ENCODE data around the gene GAS5. TPM values are rescaled to one million over a fixed set of nuclear protein-coding genes. Genes with fewer than 3 reads are reported as not detected.

The GAS5 gene
- 100 to 1,000 TPM; 865 to 867 TPM for total RNA-seq
- polyA plus RNA-seq (2013, experiment 1 of 2): 679 TPM
- 674 TPM for polyA plus RNA-seq (2013, experiment 2 of 2)
- 146 to 688 (median 405) reads per million in 172 experiments for total RNA-seq

DNA sequence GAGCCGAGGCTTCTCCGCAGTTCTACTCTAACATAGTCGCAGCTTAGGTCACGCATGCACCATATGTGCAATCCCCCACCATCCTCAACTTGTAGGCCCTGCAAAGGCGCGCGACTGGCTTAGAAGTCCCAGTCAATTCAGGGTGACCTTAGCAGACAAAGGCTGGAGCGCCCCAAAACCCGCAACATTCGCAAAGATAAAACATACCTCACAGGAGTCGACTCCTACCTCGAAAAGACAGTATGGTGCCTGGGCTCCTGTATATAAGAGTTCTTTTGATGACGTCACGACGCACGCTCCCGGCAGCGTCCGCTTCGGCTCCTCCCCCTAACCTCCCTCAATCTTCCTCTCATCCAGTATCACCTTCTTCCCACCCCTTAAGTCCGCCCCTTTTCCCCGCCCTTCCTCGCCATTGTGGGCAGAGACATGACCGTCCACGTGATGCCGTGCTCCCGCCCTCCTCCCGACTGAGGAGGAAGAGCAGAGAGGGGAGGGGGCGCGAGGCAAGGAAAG lies at the start of gene GAS5:
Gene GAS5, minus strand, starts transcription at position 237 of the 513 bp plus-strand sequence.
- peaks cover 46% of the 10 kb centered on the region for H3K36me3 ChIP-seq (ENCODE audit: insufficient read depth, low read length)

DNA sequence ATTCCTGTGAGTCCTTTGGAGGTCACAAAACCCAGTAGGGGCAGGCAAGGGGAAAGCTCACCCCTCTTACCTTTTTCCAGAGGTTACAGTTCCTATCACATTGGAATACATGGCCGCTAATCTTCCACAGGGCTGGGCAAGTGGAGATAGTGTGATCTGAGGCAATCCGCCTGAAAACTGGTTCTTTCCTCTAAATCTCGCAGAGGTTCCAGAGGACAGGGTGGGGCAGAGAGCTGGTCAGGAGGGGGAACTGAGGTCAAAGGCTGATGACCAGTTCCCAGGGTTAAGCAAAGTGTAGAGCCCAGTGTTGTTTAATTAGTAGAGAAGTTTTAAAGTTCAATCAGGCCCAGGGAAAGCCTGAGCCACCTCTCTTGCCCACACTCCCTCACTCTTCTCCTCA lies 49.4 kb upstream of the GAS5 start, which contains the start of gene SERPINC1:
Gene SERPINC1, minus strand, starts transcription at position 179 of the 400 bp plus-strand sequence. Its CDS starts 68 bp downstream, at position 111.
- no peak for ATAC-seq (ENCODE audit: poor library complexity)
- H3K4me3 Mint-ChIP-seq: no peak within 1 kb of the TSS

More for the DNA sequence above, at the start of gene GAS5:
- Mint-ChIP-seq H3K9me3 (no peaks in the 10 kb centered on the region), H3K36me3 (ENCODE audit: low read depth) (peaks cover 81% of the 10 kb centered on the region), H3K27me3 (no peaks in the 10 kb centered on the region), H3K4me1 (ENCODE audit: low read depth) (peaks cover 85% of the 10 kb centered on the region), H3K27ac (peak within 1 kb of the TSS; percentile 95), H3K4me3 (peak within 1 kb of the TSS; percentile 93)
- POLR2A ChIA-PET: interaction anchor here (0.6 to 7.9 kb wide), 34 partner anchors 7 to 1436 kb away, joined by 3 to 96 read pairs (median 4); partner anchors contain the start of genes CACYBP, CENPL, DARS2 and KLHL20
- no peaks in the 10 kb centered on the region for H3K9me3 ChIP-seq (ENCODE audit: control insufficient read depth in 1 of 2, insufficient read depth in 1 of 2, low read length in 2 of 2)
- ATAC-seq (ENCODE audit: poor library complexity) (peak; percentile 79), DNase-seq (peak; percentile 98 to 100 (median 99))
- TF ChIP-seq, protein P1, sequence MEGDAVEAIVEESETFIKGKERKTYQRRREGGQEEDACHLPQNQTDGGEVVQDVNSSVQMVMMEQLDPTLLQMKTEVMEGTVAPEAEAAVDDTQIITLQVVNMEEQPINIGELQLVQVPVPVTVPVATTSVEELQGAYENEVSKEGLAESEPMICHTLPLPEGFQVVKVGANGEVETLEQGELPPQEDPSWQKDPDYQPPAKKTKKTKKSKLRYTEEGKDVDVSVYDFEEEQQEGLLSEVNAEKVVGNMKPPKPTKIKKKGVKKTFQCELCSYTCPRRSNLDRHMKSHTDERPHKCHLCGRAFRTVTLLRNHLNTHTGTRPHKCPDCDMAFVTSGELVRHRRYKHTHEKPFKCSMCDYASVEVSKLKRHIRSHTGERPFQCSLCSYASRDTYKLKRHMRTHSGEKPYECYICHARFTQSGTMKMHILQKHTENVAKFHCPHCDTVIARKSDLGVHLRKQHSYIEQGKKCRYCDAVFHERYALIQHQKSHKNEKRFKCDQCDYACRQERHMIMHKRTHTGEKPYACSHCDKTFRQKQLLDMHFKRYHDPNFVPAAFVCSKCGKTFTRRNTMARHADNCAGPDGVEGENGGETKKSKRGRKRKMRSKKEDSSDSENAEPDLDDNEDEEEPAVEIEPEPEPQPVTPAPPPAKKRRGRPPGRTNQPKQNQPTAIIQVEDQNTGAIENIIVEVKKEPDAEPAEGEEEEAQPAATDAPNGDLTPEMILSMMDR (IDR thresholded peaks at IDR 0.05): no peak
- CTCF ChIA-PET: interaction anchor here (0.9 to 1.4 kb wide), 2 partner anchors 13 to 438 kb away, joined by 3 to 4 read pairs; no protein-coding TSS in a partner anchor
- H3K27ac ChIP-seq (ENCODE audit: low read depth in 1 of 2, low read length in 2 of 2): peak within 1 kb of the TSS; percentile 96
- no peaks in the 10 kb centered on the region for H3K27me3 ChIP-seq (ENCODE audit: control insufficient read depth in 1 of 2, insufficient read depth in 2 of 2, low read length in 2 of 2)
- peaks cover 59% of the 10 kb centered on the region for H3K4me1 ChIP-seq (ENCODE audit: insufficient read depth, low read length)
- H3K4me3 ChIP-seq (ENCODE audit: low read length): peak within 1 kb of the TSS; percentile 90
- intact Hi-C loops (cut with DNase I, micrococcal nuclease): loop anchor here (1.0 to 5.0 kb wide), 9 partner anchors 44 to 1337 kb away; partner anchors contain the start of genes CENPL (in 2 of the 2), DARS2 (in 2 of the 2), KLHL20 (in 2 of the 2) and CACYBP (in 1 of the 2)

DNA sequence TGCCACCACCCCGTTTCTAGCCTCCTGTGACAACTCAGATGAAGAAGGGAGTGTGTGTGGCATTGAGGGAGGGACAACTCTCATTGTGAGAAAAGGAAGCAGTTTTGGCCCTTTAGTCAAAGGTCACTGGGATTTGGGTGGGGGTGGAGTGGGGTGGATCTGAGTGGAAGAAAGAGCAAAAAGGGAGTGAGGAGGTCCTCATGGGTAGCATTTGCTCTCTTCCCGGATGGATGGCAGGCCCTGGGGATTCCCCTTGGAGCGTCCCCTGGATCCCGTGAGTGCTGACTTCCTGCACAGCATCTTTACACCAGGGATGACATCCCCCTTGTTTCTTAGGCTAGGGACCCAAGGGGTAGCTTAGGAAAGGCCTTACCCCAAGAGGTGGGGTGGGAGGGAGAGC lies 48.9 kb upstream of the GAS5 start:
- Mint-ChIP-seq H3K4me1 (ENCODE audit: low read depth) (no peaks in the 10 kb centered on the region), H3K36me3 (ENCODE audit: low read depth) (no peaks in the 10 kb centered on the region), H3K27ac (no peak overlapping the region), H3K9me3 (no peaks in the 10 kb centered on the region), H3K4me3 (no peak overlapping the region), H3K27me3 (no peaks in the 10 kb centered on the region)
- no peak overlapping the region for H3K27ac ChIP-seq (ENCODE audit: low read depth in 1 of 2, low read length in 2 of 2)
- H3K27me3 ChIP-seq (ENCODE audit: control insufficient read depth in 1 of 2, insufficient read depth in 2 of 2, low read length in 2 of 2): no peaks in the 10 kb centered on the region
- no peaks in the 10 kb centered on the region for H3K36me3 ChIP-seq (ENCODE audit: insufficient read depth, low read length)
- H3K4me1 ChIP-seq (ENCODE audit: insufficient read depth, low read length): no peaks in the 10 kb centered on the region
- intact Hi-C loops (cut with DNase I, micrococcal nuclease): no loop called here
- CTCF ChIA-PET: no interaction called here
- TF ChIP-seq, protein P1 (IDR thresholded peaks at IDR 0.05): no peak
- ATAC-seq (ENCODE audit: poor library complexity): no peak
- POLR2A ChIA-PET: no interaction called here
- DNase-seq: no peak
- no peaks in the 10 kb centered on the region for H3K9me3 ChIP-seq (ENCODE audit: control insufficient read depth in 1 of 2, insufficient read depth in 1 of 2, low read length in 2 of 2)
- no peak overlapping the region for H3K4me3 ChIP-seq (ENCODE audit: low read length)

More for the DNA sequence above, 49.4 kb upstream of the GAS5 start, which contains the start of gene SERPINC1:
- TF ChIP-seq, protein P1 (IDR thresholded peaks at IDR 0.05): no peak
- no peaks in the 10 kb centered on the region for H3K4me1 Mint-ChIP-seq (ENCODE audit: low read depth)
- DNase-seq: no peak
- H3K36me3 ChIP-seq (ENCODE audit: insufficient read depth, low read length): no peaks in the 10 kb centered on the region
- intact Hi-C loops (cut with DNase I, micrococcal nuclease): no loop called here
- POLR2A ChIA-PET: no interaction called here
- no peak within 1 kb of the TSS for H3K4me3 ChIP-seq (ENCODE audit: low read length)
- H3K27me3 Mint-ChIP-seq: no peaks in the 10 kb centered on the region
- no peak within 1 kb of the TSS for H3K27ac Mint-ChIP-seq
- no peaks in the 10 kb centered on the region for H3K9me3 Mint-ChIP-seq
- H3K4me1 ChIP-seq (ENCODE audit: insufficient read depth, low read length): no peaks in the 10 kb centered on the region
- no peaks in the 10 kb centered on the region for H3K36me3 Mint-ChIP-seq (ENCODE audit: low read depth)
- CTCF ChIA-PET: no interaction called here
- no peaks in the 10 kb centered on the region for H3K9me3 ChIP-seq (ENCODE audit: control insufficient read depth in 1 of 2, insufficient read depth in 1 of 2, low read length in 2 of 2)
- H3K27me3 ChIP-seq (ENCODE audit: control insufficient read depth in 1 of 2, insufficient read depth in 2 of 2, low read length in 2 of 2): no peaks in the 10 kb centered on the region
- H3K27ac ChIP-seq (ENCODE audit: low read depth in 1 of 2, low read length in 2 of 2): no peak within 1 kb of the TSS

Data from CD4-positive, alpha-beta T cell (primary cell).